Left cardiac atrium (tissue), 4 donors: ENCODE results near the gene AP4M1. TPM values are rescaled to one million over a fixed set of nuclear protein-coding genes. Genes with fewer than 3 reads are reported as not detected.
"Not testable (repeated sequence)": the region's sequence is repeated elsewhere in the genome, so short reads cannot be mapped to it uniquely, and the experiment has no call there.

ENCODE experiments used
- ATAC-seq, 2 donors: fragments of 200-7000 bp; cut with Tn5 transposase; one replicate each; pipeline ENCODE4 v1.9.1; 2020; ENCODE audit warnings: mild to moderate bottlenecking in 2 of 2, moderate library complexity in 2 of 2
- DNase-seq: peaks from one replicate; pipeline ENCODE4 v3.0.0-alpha.2; 2020
- intact Hi-C, 2 donors: fragments of 100-400 bp; cut with DNase I; formaldehyde crosslinking; loops; one replicate each; pipeline versions ENCODE4 v1.14.1 to v1.15.1; 2022 to 2023
- total RNA-seq, 2 donors: library from RNA; stranded (reverse); fragmentation: NEBNext Ultra II Directional; extraction: Animal tissue kit (Norgen Biotek cat#: 25700); gene quantifications; one replicate each; pipeline ENCODE4 v1.2.1, GENCODE V29; 2021
- donor health status: DM: no; HTN: yes; CAD: no.
- donor health status: DM: no; HTN: yes; CAD: no; lungs with severe emphysema.
- donor health status: DM: yes; HTN: yes; CAD: no.
- donor health status: Dilated cardiomyopathy.

Gene AP4M1
- total RNA-seq, 2 donors from 2014 or later: 11.1 to 13.2 TPM

GRCh38 chr7:100126239-100126930 is 24.9 kb downstream of the AP4M1 start:
- ATAC-seq: peak in 1 of 2 donors; percentile 38
- DNase-seq: no peak
- intact Hi-C loops: no loop called here

- peak; percentile 92 for DNase-seq
- intact Hi-C loops: no loop called here
- peak; percentile 95 to 96 for ATAC-seq
These were observed 25.8 kb downstream of the AP4M1 start, which contains the start of gene MBLAC1 for GRCh38 chr7:100126931-100127865. Gene MBLAC1 (plus strand): TSS chr7:100126967. CDS start chr7:100127396, 429 bp downstream.

- intact Hi-C loops: no loop called here
- DNase-seq: no peak
- ATAC-seq: peak; percentile 7 to 12
These were observed 26.6 kb downstream of the AP4M1 start for GRCh38 chr7:100127866-100128636.

- ATAC-seq: no peak
- no peak for DNase-seq
- intact Hi-C loops: no loop called here
These were observed 27.2 kb downstream of the AP4M1 start for GRCh38 chr7:100128637-100128963.

GRCh38 chr7:100130220-100130607 is 28.8 kb downstream of the AP4M1 start:
- not testable (repeated sequence) for DNase-seq, ATAC-seq
- intact Hi-C loops: loop anchor here (5.0 to 10.0 kb wide), 4 partner anchors 82 to 138 kb away; partner anchors contain the start of gene PVRIG (in 1 of the 2)

- intact Hi-C loops: loop anchor here (5.0 to 10.0 kb wide), 4 partner anchors 81 to 139 kb away; partner anchors contain the start of gene PVRIG (in 1 of the 2)
- ATAC-seq (no peak), DNase-seq (peak; percentile 80)
These were observed 29.4 kb downstream of the AP4M1 start for GRCh38 chr7:100130608-100131453.

- ATAC-seq (no peak), DNase-seq (no peak)
- intact Hi-C loops: loop anchor here (5.0 to 10.0 kb wide), 4 partner anchors 80 to 140 kb away; partner anchors contain the start of gene PVRIG (in 1 of the 2)
These were observed 30.7 kb downstream of the AP4M1 start for GRCh38 chr7:100132126-100132525.

GRCh38 chr7:100132697-100133151 is 31.3 kb downstream of the AP4M1 start:
- no peak for DNase-seq
- peak; percentile 72 to 75 for ATAC-seq
- intact Hi-C loops: loop anchor here (5.0 to 10.0 kb wide), 4 partner anchors 80 to 140 kb away; partner anchors contain the start of gene PVRIG (in 1 of the 2)

- ATAC-seq: no peak
- intact Hi-C loops: loop anchor here in 1 of 2 donors (10.0 kb wide), 2 partner anchors 77 to 143 kb away; partner anchors contain the start of gene PVRIG
- no peak for DNase-seq
These were observed 36.7 kb downstream of the AP4M1 start for GRCh38 chr7:100137851-100138760.

- intact Hi-C loops: no loop called here
- ATAC-seq: no peak
These were observed 40.1 kb downstream of the AP4M1 start for GRCh38 chr7:100141555-100141949.

GRCh38 chr7:100142461-100142860 is 41.0 kb downstream of the AP4M1 start:
- no peak for ATAC-seq
- no peak for DNase-seq
- intact Hi-C loops: no loop called here

More at GRCh38 chr7:100141555-100141949, 40.1 kb downstream of the AP4M1 start:
- no peak for DNase-seq

GRCh38 chr7:100146350-100146749 is 44.9 kb downstream of the AP4M1 start:
- DNase-seq, intact Hi-C loops: not testable (repeated sequence)
- ATAC-seq: peak in 1 of 2 donors; percentile 4

GRCh38 chr7:100147278-100147677 is 45.8 kb downstream of the AP4M1 start:
- intact Hi-C loops: no loop called here
- ATAC-seq (no peak), DNase-seq (no peak)

- intact Hi-C loops: no loop called here
- ATAC-seq (no peak), DNase-seq (no peak)
These were observed 46.7 kb downstream of the AP4M1 start for GRCh38 chr7:100148225-100148558.

GRCh38 chr7:100148559-100149328 is 47.3 kb downstream of the AP4M1 start, which contains the start of gene LAMTOR4:
Gene LAMTOR4 (plus strand): TSS chr7:100148918. CDS start chr7:100148973, 55 bp downstream.
- ATAC-seq (peak; percentile 99), DNase-seq (peak; percentile 99)
- intact Hi-C loops: no loop called here

GRCh38 chr7:100152404-100152803 is 51.0 kb downstream of the AP4M1 start:
- DNase-seq (no peak), ATAC-seq (no peak)
- intact Hi-C loops: no loop called here
